Measurements from ENCODE around the gene GRB2.
"Not testable (repeated sequence)": the region's sequence is repeated elsewhere in the genome, so short reads cannot be mapped to it uniquely, and the experiment has no call there.

Gene GRB2

DNA sequence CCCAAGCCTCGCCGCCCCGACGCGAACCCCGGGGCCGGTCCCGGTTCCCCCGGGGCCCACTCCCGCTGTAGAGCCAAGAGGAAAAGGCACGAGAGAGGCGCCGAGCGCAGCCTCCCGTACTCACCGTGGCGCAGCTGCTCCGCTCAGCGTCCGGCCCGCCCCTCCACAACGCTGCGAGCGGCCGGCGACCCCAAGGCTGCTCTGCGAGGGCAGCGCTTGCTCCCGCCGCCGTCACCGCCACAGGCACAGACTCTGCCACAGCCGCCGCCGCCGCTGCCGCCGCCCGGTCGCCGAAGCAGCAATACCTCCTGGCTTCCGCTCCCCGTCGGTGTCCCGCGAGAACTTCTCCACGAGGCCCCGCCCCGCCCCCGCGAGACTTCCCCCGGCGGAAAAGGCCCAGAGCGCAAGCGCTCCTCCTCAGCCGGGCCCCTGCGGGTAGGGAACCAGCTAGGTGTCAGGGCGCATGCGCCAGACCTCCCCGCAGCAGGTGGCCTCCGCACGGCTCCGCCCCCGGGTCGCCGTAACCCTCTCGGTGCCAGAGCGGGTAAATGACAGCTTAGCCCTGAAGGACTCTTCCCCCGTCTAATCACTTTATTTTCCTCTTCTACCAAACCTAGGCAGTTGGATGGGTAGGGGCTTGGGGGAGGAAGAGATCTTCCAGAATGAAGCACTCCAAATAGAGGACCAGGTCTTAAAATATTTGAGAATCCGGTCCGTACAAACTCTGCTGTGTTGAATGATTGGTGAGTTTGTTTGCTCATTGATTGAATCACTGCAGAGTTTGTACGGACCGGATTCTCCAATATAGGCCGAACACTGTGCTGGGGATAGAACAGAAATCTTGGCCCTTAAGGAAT, at the start of gene GRB2:
Gene GRB2 (minus strand): TSS at position 314 of the 857 bp plus-strand sequence. CDS start 12,050 bp downstream, outside the sequence.
- DNase-seq = peak; percentile 100

DNA sequence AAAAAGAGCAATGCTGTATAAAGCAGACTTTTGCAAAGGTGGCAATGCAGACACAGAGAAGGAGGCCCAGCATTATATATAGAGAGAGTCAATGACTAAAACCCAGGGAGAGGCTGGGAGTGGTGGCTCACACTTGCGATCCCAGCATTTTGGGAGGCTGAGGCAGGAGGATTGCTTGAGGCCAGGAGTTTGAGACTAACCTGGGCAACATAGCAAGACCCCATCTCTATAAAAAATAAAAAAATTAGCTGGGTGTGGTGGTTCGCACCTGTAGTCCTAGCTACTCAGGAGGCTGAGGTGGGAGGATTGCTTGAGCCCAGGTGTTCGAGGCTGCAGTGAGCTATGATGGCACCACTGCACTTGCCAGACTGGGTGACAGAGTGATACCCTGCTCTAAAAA, 49.2 kb upstream of the GRB2 start:
- DNase-seq = not testable (repeated sequence)

DNA sequence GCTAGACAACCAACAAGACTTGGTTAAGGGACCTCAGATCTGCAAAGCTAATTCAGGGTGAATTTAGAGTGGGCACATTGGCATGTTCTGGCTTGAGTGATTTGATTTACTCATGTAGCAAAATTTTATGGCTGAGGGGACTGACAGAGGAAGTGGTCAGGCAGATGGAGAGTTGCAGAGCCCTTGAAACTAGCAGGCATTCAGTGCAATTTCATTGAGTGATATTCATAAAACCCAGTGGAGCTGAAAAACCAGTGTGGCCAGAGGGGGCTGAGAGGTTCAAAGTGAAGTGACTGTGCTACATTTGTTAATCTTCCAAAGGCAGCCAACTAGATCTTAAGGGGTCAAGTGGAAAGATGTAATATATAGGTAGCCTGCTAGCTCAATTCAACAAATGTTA, 48.7 kb upstream of the GRB2 start:
- no peak for DNase-seq

DNA sequence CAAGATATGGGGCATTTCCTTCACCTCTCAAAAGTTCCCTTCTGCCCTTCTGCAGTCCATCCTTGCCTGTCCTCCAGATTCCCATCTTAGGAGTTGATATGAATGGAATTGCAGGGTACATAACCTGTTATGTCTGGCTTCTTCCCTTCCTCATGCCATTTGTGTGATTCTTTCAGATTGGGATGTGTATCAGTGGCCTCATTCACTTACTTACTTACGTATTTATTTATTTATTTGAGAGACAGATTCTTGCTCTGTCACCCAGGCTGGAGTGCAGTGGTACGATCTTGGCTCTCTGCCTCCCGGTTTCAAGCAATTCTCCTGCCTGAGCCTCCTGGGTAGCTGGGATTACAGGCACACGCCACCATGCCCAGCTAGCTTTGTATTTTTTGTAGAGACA, 44.8 kb upstream of the GRB2 start:
- no peak for DNase-seq

DNA sequence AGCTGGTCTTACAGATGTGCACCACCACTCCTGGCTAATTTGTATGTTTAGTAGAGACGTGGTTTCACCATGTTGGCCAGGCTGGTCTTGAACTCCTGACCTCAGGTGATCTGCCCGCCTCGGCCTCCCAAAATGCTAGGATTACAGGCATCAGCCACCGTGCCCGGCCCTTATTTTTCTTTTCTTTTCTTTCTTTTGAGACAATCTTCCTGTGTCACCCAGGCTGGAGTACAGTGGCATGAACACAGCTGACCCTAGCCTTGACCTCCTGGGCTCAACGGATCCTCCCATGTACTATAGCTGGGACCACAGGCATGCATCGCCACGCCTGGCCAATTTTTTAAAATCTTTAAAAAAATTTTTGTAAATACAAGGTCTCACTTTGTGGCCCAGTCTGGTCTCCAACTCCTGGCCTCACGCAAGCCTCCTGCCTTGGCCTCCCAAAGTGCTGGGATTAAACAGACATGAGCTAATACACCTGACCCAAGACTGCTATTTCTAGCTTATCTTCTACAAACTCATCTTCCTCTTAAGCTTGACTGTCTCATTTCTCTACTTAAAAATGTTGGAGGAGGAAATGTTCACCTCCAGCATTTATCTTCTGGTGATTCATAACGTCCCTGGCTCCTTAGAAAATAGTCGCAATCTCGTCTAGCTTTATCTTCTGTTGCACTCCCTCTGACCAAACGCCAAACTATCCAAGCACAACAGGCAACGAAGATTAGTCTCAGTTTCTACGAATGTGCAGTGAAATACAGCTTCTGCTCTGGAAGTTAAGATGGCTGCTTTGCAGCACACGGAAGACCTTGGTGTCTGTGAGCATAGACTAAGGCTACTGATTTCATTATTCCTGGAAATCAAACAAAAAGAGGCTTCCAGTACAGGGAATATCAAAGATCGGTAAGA, 42.7 kb upstream of the GRB2 start:
- DNase-seq = no peak

DNA sequence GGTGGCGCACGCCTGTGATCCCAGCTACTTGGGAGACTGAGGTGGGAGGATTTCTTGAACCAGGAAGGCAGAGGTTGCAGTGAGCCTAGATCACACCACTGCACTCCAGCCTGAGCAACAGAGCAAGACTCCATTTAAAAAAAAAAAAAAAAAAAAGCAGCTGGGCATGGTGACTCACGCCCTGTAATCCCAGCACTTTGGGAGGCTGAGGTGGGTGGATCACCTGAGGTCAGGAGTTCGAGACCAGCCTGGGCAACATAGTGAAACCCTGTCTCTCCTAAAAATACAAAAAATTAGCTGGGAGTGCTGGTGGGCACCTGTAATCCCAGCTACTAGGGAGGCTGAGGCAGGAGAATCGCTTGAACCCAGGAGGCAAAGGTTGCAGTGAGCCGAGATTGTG, 40.4 kb upstream of the GRB2 start:
- not testable (repeated sequence) for DNase-seq

DNA sequence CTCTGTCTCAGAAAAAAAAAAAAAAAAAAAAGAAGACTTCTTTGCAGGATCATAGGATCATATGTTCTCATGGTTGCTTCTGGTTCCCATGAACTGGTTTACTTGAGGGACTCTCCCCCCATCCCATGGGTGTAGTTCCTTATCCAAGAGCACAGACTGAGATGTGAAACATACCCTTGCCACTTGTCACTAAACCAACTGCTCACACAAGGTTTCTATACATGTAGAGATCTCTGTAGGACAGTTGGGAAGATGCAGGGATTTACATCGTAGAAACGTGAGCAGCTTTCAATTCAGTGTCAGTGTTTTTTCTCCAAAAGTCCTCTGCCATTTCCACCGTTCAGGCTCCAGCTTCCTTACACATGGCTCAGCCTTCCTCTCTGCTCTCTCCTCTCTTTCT, 39.8 kb upstream of the GRB2 start:
- DNase-seq = no peak

DNA sequence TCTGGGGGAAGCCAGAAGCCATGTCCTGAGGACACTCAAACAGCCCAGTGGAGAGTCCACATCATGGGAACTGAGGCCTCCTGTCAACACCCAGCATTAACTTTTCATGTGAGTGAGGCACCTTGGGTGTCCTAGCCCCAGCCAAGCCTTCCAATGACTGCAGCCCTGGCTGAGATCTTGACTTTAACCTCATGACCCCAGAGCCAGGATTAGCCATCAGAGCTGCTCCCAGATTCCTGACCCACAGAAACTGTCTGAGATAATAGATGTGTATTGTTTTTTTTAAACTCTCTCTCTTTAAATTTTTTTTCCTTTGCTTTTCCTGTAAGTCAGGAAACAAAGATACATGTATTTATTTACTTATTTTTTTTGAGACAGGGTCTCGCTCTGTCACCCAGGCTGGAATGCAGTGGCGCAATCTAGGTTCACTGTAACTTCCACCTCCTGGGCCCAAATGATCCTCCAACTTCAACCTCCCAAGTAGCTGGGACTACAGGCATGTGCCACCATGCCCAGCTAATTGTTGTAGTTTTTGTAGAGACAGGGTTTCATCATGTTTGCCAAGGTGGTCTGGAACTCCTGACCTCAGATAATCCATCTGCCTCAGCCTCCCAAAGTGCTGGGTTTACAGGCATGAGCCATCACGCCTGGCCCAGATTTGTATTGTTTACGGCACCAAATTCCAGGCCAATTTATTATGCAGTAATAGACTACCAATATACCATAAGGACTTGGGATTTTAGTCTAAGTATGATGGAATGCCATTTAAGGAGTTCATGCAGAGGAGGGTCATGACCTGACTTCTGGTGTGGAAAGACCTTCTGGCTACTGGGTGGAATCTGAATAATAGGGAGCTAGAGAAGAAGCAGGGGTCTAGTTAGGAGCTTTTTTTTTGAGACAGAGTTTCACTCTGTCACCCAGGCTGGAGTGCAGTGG, 37.0 kb upstream of the GRB2 start:
- no peak for DNase-seq

DNA sequence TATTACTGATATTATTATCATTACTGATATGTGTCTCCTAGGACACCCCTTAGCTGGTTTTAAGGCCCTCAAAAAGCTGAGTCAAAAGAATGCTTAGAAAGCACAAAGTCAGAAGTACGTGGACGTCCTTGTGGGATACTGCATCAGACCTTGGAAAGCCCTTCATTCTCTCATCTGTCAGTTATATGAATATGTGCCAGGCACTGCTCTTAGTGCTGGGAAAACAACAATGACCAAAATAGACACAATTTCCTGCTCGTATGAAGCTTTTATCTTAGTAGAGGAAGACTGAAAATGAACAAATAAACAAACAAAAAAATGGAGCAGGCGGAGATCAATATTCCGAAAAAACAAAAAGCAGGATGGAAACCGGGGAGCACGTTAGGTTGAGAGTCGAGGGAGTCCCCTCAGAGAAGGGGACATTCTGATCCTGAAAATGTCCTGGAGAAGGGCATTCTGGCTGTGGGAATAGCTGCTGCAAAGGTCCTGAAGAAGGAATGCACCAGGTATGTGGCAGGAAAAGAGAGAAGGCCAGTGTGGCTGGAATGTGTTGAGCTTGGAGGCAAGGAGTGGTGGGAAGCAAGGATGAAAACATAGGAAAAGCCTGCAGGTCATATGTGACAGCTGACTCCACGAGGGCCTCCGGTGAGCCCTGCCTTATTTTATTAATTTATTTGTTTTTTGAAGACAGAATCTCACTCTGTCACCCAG, 35.4 kb upstream of the GRB2 start:
- DNase-seq = no peak

DNA sequence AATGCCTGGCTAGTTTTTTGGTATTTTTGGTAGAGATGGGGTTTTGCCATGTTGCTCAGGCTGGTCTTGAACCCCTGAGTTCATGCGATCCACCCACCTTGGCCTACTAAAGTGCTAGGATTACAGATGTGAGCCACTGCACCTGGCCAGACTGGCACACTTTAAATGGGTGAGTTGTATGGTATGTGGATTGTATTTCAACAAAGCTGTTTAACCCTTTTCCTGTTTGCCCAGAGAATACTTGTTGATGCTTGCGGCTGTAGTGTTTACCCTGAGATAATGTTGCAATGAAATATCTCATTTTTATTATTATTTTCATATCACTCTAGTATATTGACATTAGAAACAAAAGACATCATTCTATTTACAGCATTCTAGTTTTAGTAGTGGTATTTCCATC, 33.8 kb upstream of the GRB2 start:
- no peak for DNase-seq

DNA sequence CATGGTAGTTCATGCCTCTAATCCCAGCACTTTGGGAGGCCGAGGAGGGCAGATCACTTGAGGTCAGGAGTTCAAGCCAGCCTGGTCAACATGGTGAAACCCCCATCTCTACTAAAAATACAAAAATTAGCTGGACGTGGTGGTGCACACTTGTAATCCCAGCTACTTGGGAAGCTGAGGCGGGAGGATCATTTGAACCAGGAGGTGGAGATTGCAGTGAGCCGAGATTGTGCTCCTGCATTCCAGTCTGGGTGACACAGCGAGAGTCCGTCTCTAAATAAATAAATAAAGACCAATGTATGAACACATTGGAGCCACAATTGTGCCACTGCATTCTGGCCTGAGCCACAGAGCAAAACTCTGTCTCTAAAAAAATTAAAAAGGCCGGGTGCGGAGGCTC, 31.9 kb upstream of the GRB2 start:
- not testable (repeated sequence) for DNase-seq

DNA sequence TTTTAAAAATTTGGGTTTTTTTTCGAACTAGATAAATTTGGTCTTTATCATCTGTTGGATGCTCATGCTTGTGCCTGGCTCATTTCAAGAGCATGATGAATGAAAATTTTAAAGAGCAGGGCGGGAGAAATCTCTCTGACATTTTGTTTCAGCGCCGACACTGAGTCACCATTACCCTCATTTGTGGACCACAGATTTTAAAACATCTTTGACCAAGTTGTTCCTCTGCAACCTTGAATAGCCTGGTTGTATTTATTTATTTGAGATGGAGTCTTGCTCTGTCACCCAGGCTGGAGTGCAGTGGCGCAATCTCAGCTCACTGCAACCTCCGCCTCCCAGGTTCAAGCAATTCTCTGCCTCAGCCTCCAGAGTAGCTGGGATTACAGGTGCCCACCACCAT, 29.0 kb upstream of the GRB2 start:
- DNase-seq = not testable (repeated sequence)

DNA sequence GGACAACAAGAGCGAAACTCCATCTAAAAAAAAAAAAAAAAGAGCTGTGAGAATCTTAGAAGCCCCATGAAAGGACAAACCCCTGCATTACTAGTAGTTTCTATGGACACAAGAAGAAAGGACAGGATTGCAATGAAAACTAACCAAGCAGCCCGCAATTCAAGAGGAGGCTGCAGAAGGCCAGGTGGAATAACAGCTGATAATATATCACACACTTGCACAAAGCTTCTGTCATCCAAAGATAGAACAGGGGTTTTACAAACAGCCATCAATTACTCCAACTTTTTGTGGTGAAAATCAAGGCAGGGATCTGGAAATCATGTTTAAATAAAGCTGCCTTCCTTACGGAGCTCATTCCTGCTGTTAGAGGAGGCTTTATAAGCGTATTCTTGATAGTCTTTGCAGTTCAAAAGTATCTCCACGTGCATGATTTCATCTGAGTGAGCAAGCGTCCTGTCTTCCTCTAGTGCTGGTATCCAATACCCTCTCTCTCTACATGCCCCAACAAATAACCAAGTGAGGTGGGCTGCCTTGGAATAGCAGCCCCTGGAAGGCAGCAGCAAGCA, 27.8 kb upstream of the GRB2 start:
- no peak for DNase-seq

DNA sequence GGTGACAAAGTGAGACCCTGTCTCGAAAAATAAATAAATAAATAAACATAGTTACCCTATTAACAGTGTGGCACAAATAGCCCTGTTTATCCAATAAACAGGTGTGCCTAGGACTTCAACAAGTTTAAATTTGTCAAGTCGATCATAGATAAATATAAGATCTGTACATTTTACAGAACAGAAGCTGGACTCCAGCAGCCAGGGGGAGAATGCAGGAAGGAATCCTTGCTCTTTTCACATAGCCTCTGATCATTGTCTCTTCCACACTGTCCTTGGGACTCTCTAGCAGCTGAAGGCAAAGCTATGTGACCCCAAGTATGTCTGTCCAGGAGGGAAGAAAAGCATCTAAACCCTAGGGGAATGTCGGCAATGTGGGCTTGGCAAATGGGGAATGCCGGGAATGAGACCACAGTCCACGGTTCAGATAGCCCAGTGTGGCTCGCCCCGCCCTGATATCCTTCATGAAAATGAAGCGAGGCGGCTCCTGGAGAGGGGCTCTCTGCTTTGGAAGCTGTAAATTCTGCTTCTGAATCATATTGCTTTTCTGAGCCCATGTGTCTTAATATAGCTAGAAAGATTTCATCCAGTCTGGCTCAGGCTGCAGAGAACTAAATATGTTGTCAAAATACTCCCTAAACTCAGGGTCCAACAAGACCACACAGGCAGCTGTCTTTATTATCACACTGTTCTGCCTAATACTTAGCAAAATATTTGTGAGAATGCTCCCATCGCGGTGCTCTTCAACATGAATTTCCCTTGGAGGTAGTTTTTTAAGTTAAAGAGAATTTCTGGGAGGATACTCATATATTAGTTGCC, 24.9 kb upstream of the GRB2 start:
- no peak for DNase-seq

DNA sequence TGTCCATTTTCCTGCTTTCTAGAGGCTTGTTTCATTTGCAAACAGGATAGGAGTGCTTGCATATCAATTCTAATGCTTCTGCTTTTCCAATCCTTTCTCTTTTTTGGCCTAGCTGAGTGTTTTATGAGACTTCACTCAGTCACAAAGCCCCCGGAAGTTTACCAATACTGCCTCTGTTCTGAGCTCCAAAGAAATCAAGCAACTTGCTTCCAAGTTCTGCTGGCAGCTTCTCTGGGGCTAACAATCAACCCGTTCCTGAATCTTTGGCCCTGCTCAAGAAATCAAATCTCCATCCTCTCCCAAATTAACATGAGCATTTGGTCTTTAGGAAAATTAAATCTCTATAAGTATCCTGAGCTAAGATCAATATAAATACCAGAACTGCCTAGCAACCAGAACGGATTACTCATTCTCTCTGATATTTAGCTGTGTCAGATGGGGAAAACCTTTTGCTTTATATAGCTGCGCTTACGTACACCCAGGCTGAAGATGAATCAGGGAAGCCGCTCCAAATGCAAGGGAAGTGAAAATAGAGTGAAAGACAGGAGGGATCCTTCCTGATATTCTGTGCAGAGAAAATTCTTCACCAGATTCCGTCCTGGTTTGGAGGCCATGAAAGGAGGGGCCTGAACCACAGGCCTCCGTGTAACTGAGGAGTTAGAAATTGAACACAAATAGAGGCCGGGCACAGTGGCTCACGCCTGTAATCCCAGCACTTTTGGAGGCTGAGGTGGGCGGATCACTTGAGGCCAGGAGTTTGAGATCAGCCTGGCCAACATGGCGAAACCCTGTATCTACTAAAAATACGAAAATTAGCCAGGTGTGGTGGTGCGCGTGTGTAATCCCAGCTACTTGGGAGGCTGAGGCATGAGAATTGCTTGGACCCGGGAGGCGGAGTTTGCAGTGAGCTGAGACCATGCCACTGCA, 23.3 kb upstream of the GRB2 start:
- DNase-seq = no peak

DNA sequence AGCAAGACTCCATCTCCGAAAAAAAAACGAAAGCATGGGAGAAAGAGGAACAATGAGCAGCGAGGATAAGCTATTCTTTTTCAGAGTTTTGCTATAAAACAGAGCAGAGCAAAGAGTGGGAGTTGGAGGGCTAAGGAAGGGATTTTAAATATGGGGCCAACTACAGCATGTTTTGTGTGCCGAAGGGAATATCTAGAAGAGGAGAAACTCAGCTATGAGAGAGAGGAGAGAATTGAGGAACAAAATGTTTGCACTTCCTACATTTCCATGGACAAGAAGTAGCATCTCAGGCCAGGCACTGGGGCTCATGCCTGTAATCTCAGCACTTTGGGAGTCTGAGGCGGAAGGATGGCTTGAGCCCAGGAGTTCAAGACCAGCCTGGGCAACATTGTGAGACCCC, 13.1 kb upstream of the GRB2 start:
- no peak for DNase-seq

DNA sequence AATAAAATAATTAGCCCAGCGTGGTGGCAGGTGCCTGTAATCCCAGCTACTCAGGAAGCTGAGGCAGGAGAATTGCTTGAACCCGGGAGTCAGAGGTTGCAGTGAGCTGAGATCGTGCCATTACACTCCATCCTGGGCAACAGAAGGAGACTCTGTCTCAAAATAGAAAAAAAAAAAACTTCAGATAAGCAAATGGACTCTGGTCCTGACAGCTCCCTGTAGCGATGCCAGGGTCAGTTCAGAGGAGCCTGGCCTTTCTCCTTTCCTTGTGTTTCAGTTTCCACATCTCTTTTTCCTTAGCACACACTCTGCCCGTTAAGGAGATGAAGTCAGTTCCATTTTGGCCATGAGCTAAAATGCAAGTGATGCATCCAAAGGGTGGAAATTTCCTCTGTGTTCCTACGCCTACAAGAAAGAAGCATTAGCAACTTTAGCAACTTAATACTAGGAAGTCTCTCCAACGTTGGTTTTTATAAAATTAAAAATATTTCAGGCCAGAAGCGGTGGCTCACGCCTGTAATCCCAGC, 11.6 kb upstream of the GRB2 start:
- no peak for DNase-seq

DNA sequence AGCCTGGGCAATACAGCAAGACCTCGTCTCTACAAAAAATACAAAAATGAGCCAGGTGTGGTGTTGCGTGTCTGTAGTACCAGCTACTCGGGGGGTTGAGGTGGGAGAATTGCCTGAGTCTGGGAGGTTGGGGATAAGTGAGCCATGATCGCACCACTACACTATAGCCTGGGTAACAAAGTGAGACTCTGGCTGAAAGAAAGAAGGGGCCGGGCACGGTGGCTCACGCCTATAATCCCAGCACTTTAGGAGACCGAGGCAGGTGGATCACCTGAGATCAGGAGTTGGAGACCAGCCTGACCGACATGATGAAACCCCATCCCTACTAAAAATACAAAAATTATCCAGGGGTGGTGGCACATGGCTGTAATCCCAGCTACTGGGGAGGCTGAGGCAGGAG, 10.5 kb upstream of the GRB2 start:
- no peak for DNase-seq

DNA sequence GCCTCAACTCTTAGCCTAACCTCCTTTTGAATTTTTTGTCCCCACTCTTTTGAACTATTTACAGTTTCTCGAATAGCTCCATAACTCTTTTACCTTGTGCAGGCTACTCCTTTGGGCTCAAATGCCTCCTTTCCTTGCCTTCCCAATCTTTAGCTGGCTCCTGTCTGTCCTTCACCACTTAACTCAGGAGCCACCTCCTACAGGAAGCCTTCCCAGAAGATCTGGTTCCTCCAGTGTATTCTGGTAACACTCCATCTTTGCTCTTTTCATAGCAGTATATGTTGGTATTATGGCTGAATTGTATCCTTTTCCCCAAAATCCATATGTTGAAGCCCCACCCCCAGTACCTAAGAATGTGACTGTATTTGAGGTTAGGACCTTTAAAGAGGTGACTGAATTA, 9.0 kb upstream of the GRB2 start:
- no peak for DNase-seq
